Neuron (in vitro differentiated cells): ENCODE data around the gene GNAQ.

Experiments
- H2AFZ ChIP-seq: one replicate; pipeline ENCODE4 v1.6.1; 2013; ENCODE audit warnings: low read depth, mild to moderate bottlenecking, inconsistent platforms, low read length, moderate library complexity
- H3K27me3 ChIP-seq: one replicate; pipeline ENCODE4 v1.6.1; 2013; ENCODE audit warnings: low read length; ENCODE audit not compliant: insufficient read depth
- H3K36me3 ChIP-seq: one replicate; pipeline ENCODE4 v1.6.1; 2013; ENCODE audit warnings: low read length; ENCODE audit not compliant: insufficient read depth
- H3K4me1 ChIP-seq: one replicate; pipeline ENCODE4 v1.6.1; 2013; ENCODE audit warnings: low read length; ENCODE audit not compliant: insufficient read depth
- H3K4me3 ChIP-seq: 2 replicates; pipeline ENCODE4 v1.5.1; 2013; ENCODE audit warnings: mild to moderate bottlenecking, low read length, moderate library complexity
- H3K9me3 ChIP-seq: one replicate; pipeline ENCODE4 v1.6.1; 2013; ENCODE audit warnings: low read length

Gene GNAQ

DNA sequence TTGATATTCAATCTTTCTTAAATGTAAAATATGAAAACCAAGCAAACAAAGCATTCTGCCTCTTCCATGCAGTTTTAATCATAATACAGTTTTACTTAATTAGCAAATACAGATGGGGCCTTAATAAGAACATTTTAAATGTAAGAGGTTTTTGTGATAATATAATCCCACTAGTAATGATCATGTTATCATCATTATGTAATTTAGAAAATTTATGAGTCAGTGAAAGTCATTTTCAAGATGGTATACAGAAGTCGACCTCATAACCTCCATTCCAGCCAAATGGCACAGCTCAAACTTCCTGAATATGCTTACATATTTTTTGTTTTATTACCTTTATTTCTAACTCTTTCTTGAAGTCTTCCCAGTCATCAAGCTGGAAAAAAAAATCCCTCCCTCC lies 281.3 kb downstream of the GNAQ start:
- Histone ChIP-seq H3K4me3 (no peak overlapping the region), H3K4me1 (no peaks in the 10 kb centered on the region), H2AFZ (no peak overlapping the region), H3K27me3 (no peaks in the 10 kb centered on the region), H3K9me3 (no peaks in the 10 kb centered on the region), H3K36me3 (peaks cover 4% of the 10 kb centered on the region)

DNA sequence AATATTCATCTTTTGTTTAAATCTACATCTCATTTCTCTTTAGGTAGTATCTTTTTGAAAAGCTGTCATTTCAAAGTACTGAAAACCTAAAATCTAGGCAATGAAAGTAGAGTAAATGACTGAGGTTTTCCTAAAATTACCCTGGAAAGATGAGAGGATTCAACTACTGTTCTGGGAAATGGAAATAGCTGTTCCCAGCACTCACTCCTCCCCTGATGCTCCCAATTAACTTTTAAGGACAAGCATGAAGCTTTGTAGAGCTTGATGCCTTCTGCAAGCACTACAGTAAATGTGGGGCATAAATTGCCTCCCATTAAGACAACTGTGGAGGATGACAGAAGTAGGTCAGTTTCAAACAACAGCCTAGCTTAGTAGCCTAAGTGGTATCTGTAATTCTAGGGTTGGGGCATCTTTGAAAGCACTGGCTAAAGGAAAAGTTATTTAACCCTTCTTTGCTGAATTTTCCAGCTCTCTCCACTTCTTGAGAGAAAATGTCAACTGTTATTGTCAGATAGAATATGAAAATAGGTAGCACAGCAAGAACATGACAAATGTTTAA lies 283.3 kb downstream of the GNAQ start:
- Histone ChIP-seq H3K36me3 (peaks cover 6% of the 10 kb centered on the region), H2AFZ (no peak overlapping the region), H3K4me3 (no peak overlapping the region), H3K4me1 (no peaks in the 10 kb centered on the region), H3K9me3 (no peaks in the 10 kb centered on the region), H3K27me3 (no peaks in the 10 kb centered on the region)

DNA sequence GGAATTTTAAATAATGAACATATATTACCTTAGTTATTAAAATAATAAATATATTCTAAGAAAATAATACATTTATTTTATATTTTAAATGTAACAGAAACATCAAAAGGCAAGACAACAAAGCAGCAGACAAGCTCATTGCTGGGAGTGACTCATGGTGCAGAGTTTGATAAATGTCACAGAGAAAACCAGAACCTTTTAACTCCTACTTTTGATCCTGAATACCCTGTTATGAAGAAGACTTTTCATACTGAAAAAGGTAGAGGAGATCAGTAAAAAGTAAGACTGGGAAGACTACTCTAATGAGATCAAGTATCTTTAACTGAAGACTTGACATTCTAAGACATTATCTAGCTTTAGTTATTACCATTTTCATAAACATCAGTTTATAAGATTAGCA lies 284.4 kb downstream of the GNAQ start:
- Histone ChIP-seq H3K4me3 (no peak overlapping the region), H3K27me3 (no peaks in the 10 kb centered on the region), H3K36me3 (peaks cover 5% of the 10 kb centered on the region)

DNA sequence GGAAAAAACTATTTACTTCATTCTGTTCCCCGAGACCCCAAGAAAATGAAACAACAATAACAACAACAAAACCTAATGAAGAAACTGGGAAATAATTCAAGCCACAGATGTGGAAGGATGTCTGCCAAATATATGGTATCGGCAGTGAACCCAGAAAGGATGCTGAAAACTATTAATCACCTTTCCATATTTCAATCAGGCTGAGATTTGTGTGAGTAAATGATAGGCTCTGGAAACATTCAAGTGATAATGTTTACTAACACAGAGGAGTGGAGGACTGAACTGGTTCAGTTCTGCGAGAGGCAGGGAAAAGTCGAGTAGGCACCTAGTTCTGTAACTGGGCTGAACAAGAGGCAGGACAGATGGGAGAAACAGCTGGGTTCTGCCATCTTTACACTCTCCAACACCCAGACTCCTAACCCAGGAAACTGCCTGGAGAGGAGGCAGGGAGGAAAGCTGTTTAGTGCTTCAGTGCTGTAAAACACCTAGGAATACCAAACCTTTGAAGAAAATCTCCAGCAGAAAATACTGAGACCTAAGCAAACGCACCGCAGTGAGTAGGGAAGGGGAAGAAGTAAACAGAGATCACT lies 286.7 kb downstream of the GNAQ start:
- Histone ChIP-seq H3K27me3 (no peaks in the 10 kb centered on the region), H3K4me1 (no peaks in the 10 kb centered on the region), H3K4me3 (no peak overlapping the region), H2AFZ (no peak overlapping the region), H3K9me3 (no peaks in the 10 kb centered on the region), H3K36me3 (peaks cover 5% of the 10 kb centered on the region)

More for the DNA sequence above, 284.4 kb downstream of the GNAQ start:
- Histone ChIP-seq H2AFZ (no peak overlapping the region), H3K4me1 (no peaks in the 10 kb centered on the region), H3K9me3 (no peaks in the 10 kb centered on the region)

DNA sequence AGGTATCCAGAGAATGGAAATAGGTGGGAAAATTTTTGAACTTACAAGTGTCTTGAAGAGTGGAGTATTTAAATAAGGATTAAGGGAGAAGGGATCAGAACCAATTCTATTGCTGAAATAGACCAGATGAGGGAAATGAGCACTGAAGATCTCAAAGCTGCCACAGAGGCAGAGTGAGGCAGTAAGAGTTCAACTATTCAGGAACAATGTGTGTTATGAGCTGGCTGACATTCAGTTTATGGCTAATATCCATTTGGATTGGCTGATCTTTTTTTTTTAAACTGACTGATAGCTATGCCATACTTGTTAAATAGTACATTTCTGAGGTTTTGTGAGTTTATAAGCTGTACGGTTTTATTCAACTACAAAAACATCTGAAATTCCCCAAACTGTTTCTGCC lies 288.2 kb downstream of the GNAQ start:
- Histone ChIP-seq H3K4me3 (no peak overlapping the region), H3K4me1 (peaks cover 3% of the 10 kb centered on the region), H3K36me3 (peaks cover 2% of the 10 kb centered on the region), H3K27me3 (no peaks in the 10 kb centered on the region), H2AFZ (no peak overlapping the region), H3K9me3 (no peaks in the 10 kb centered on the region)

DNA sequence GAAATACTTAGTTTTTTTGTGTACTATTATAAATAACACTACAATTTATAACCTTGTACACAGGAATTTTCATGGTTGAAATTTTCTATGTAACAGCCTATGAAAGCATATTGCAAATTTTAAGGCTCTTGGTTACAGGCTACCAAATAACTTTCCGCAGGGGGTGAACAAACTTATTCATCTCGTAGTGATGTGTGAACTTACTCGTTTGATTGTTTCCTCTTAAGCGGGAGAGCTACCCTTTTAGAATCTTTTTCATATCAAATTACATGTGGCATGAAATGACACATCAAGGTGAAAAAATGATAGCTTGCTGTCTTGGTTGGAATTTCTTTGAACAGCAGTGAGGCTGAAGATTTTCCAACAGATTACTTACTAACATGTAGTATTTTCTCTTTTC lies 292.7 kb downstream of the GNAQ start:
- Histone ChIP-seq H3K36me3 (peaks cover 6% of the 10 kb centered on the region), H3K27me3 (no peaks in the 10 kb centered on the region), H3K4me1 (peaks cover 3% of the 10 kb centered on the region), H2AFZ (no peak overlapping the region), H3K4me3 (no peak overlapping the region), H3K9me3 (no peaks in the 10 kb centered on the region)

DNA sequence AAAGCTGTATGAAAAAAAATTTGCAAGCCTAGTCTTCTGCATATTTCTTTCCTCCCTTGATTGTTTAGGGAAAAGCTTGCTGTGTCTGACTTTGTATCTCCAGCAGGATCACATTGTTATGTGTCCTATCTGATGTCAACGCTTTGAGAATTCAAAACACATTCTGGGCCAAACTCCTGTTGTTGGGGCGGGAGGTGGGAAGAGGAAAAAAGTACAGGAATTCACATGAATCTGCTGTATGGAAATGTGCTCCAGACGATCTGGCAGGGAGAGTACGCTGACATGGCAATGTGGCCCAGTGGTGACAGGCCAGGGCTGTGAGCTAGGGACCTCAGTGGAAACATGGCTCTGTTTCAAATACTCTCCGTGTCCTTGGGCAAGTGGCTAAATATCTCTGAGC lies 296.1 kb downstream of the GNAQ start:
- H2AFZ ChIP-seq, result no peak overlapping the region
- H3K4me1 ChIP-seq, result peaks cover 3% of the 10 kb centered on the region
- no peaks in the 10 kb centered on the region for H3K27me3 ChIP-seq
- H3K4me3 ChIP-seq, result no peak overlapping the region
- H3K9me3 ChIP-seq, result no peaks in the 10 kb centered on the region
- peaks cover 6% of the 10 kb centered on the region for H3K36me3 ChIP-seq

DNA sequence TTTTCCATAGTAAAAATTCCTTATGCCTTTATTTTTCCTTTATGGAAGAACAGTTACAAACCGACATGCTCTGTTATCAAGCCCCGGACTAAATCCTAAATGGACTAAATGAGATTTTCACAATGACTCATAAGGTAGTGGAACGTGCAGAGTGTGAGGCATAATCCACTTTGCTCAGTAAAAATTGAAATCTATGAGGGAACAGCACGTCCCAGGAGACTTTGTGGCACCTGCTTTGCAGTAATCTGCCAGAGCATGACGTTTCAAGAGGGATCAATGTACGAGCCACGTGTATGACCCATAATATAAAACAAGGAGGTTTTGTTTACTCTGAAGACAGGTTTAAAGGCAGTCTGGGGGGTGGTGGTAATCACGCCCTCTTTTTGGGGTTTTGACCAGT lies 299.7 kb downstream of the GNAQ start:
- H3K36me3 ChIP-seq, result peaks cover 22% of the 10 kb centered on the region
- no peak overlapping the region for H3K4me3 ChIP-seq
- H2AFZ ChIP-seq, result no peak overlapping the region
- H3K27me3 ChIP-seq, result no peaks in the 10 kb centered on the region
- H3K9me3 ChIP-seq, result peaks cover 2% of the 10 kb centered on the region
- no peaks in the 10 kb centered on the region for H3K4me1 ChIP-seq

DNA sequence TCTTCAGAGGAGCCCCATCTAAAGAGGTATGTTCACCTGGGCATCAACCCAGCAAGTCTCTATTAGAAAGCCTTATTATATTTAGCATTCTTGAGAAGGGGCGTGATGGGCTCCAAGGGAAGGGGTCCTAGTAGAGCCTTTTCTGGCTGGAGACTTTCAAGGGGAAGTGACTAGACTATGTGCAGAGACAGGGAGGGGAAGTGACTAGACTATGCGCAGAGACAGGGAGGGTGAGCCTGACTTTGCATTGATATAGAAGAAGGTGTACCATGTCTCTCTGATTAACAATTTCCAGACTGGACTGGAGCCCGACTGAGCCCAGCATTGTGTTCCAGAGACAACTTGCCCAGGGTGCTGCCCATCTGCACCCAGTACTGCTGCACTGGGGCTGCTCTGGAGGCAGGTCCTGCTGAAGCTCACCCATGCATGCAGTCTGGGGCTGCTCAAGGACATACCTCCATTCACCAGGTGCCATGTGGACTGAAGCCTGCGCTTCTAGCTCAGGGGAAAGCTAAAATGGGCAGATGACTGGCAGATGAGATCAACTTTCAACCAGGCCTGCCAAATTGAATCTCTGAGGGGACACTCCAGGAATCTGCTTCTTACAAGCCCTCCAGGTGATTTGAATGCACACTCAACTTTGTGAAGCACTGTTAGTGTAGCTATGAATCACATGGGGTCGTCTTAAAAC lies 300.5 kb downstream of the GNAQ start:
- Histone ChIP-seq H2AFZ (no peak overlapping the region), H3K9me3 (peaks cover 2% of the 10 kb centered on the region), H3K4me1 (no peaks in the 10 kb centered on the region), H3K27me3 (no peaks in the 10 kb centered on the region), H3K4me3 (no peak overlapping the region), H3K36me3 (peaks cover 30% of the 10 kb centered on the region)

DNA sequence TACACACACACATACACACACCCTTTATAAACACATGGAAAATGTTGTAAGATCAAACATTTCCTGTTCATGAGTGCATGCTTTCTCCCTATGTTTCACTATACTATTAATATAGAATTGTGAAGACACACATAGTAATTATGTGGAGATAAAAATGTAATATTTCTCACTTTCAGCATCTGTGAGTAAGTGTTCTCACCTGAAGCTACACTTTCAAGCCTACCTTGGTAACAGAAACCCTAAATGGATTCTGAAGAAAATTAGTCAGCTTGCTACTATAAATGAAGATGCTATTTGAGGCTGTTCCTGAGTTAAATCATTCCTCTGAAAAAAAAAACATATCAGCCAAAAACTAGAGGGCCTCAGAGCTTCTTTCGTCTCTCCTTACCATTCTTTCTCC lies 302.4 kb downstream of the GNAQ start:
- H3K27me3 ChIP-seq, result no peaks in the 10 kb centered on the region
- H3K4me3 ChIP-seq, result no peak overlapping the region
- no peak overlapping the region for H2AFZ ChIP-seq
- H3K9me3 ChIP-seq, result peaks cover 2% of the 10 kb centered on the region
- H3K36me3 ChIP-seq, result peaks cover 36% of the 10 kb centered on the region
- H3K4me1 ChIP-seq, result peaks cover 3% of the 10 kb centered on the region

DNA sequence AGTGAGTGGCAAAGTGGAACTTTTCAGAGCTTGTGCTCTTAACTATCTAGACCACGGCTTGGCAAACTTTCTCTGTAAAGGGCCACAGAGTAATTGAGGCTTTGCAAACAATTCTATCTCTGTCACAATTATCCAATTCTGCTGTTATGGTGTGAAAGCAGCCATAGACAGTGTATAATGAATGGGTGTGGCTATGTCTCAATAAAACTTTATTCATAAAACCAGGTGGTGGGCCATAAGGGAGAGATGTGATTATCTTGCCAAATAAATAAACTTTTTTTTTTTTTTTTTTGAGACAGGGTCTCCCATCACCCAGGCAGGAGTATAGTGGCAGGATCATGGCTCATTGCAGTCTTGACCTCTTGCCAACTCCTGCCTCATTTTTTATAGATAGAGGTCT lies 304.8 kb downstream of the GNAQ start:
- Histone ChIP-seq H3K4me1 (peaks cover 3% of the 10 kb centered on the region), H3K9me3 (peaks cover 2% of the 10 kb centered on the region), H2AFZ (no peak overlapping the region), H3K4me3 (no peak overlapping the region), H3K36me3 (peaks cover 36% of the 10 kb centered on the region), H3K27me3 (no peaks in the 10 kb centered on the region)

DNA sequence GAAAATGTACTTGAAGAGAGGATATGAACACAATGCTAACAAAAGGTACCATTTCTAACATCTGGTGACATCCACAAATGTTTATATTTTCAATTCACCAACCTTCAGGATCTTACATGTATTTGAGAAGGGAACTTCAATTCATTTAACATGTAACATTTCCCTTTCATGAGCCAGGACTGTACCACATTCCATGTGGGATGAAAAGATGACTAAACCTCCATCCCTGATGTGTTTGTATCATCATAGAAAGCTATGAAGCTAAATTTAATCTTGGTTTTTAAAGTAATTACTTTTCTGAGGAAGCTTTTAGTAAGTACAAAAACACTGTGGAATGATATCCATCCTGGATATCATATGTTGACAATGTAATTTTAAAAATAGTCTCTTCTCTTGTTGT lies 305.3 kb downstream of the GNAQ start:
- Histone ChIP-seq H3K4me1 (peaks cover 3% of the 10 kb centered on the region), H3K4me3 (no peak overlapping the region), H3K27me3 (no peaks in the 10 kb centered on the region), H3K36me3 (peaks cover 36% of the 10 kb centered on the region), H2AFZ (no peak overlapping the region), H3K9me3 (peaks cover 2% of the 10 kb centered on the region)

DNA sequence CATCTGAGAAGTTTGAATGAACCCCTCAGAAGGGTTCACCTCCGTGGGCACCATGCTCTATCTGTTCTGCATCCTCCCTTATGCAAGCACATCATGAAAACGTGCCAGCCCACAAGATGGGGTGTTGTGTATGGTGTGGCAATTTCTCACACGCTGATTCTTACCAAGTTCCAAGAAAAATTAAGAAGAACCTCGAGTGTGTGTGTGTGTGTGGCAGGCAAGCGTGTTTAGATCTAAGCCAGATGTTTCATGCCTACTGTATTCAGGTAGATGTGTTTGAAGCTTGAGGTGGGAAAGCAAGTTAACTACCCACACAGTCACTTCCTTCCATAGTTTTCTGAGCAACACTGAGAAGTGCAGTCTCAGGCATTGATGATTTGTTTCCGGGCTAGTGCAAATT lies 305.8 kb downstream of the GNAQ start:
- H2AFZ ChIP-seq, result no peak overlapping the region
- H3K9me3 ChIP-seq, result peaks cover 2% of the 10 kb centered on the region
- H3K4me1 ChIP-seq, result peaks cover 3% of the 10 kb centered on the region
- no peaks in the 10 kb centered on the region for H3K27me3 ChIP-seq
- peaks cover 38% of the 10 kb centered on the region for H3K36me3 ChIP-seq
- no peak overlapping the region for H3K4me3 ChIP-seq
